Calu3 (cell line): ENCODE data around the gene AHI1. TPM values are rescaled to one million over a fixed set of nuclear protein-coding genes. Genes with fewer than 3 reads are reported as not detected.

Source experiments
- BruUV-seq: library from RNA; stranded (reverse); fragments of 400-500 nt; replicated peaks from 2 replicates; lab custom pipeline; 2021; lab: Mats Ljungman, UMichigan
- CTCF ChIA-PET: fragments of 300-600 bp; sonication (Branson Sonifier 250); formaldehyde crosslinking; loops from one replicate; lab custom pipeline; 2022; ENCODE audit warnings: antibody characterized with exemption; lab: Charles Lee
- DNase-seq: peaks from one replicate; pipeline ENCODE4 v3.0.0; 2022
- H3K27ac Mint-ChIP-seq: one replicate; pipeline ENCODE4 v1.8.0; 2022; ENCODE audit warnings: mixed read lengths; ENCODE audit not compliant: unreplicated experiment
- H3K27me3 Mint-ChIP-seq: one replicate; pipeline ENCODE4 v1.8.0; 2022; ENCODE audit warnings: mixed read lengths; ENCODE audit not compliant: unreplicated experiment
- H3K36me3 Mint-ChIP-seq: one replicate; pipeline ENCODE4 v1.8.0; 2022; ENCODE audit warnings: mild to moderate bottlenecking, moderate library complexity, mixed read lengths; ENCODE audit not compliant: insufficient read depth, unreplicated experiment
- H3K4me1 Mint-ChIP-seq: one replicate; pipeline ENCODE4 v1.8.0; 2022; ENCODE audit warnings: mild to moderate bottlenecking, low read depth, mixed read lengths; ENCODE audit not compliant: unreplicated experiment
- H3K4me3 Mint-ChIP-seq: one replicate; pipeline ENCODE4 v1.8.0; 2022; ENCODE audit warnings: mild to moderate bottlenecking, low read depth, moderate library complexity, mixed read lengths; ENCODE audit not compliant: unreplicated experiment
- H3K9me3 Mint-ChIP-seq: one replicate; pipeline ENCODE4 v1.8.0; 2022; ENCODE audit warnings: low read depth, mixed read lengths; ENCODE audit not compliant: unreplicated experiment
- CTCF ChIP-seq: fragments of 200-600 bp; IDR thresholded peaks from one replicate; pipeline ENCODE4 v1.8.0; 2022; ENCODE audit warnings: antibody characterized with exemption; ENCODE audit not compliant: unreplicated experiment
- intact Hi-C: fragments of 100-400 bp; cut with micrococcal nuclease; formaldehyde crosslinking; loops from one replicate; pipeline ENCODE4 v1.10.0; 2022; ENCODE audit not compliant: unreplicated experiment
- total RNA-seq: library from RNA; stranded (reverse); gene quantifications from 2 replicates; pipeline ENCODE4 v1.2.3, GENCODE V29; 2022

The AHI1 gene
- total RNA-seq, 1 experiment from 2014 or later, result 18.0 TPM

- DNase-seq, result no peak
- no peak overlapping the region for H3K27ac Mint-ChIP-seq
- no peak overlapping the region for H3K4me3 Mint-ChIP-seq
- no peaks in the 10 kb centered on the region for H3K4me1 Mint-ChIP-seq
- no peaks in the 10 kb centered on the region for H3K36me3 Mint-ChIP-seq
- no peaks in the 10 kb centered on the region for H3K9me3 Mint-ChIP-seq
- BruUV-seq, result no TSS peak
- intact Hi-C loops, result no loop called here
- H3K27me3 Mint-ChIP-seq, result no peaks in the 10 kb centered on the region
- TF ChIP-seq CTCF, result no peak
- CTCF ChIA-PET, result no interaction called here
Observed at GRCh38 chr6:135299256-135299655, 198.3 kb downstream of the AHI1 start.

- CTCF ChIA-PET, result no interaction called here
- Mint-ChIP-seq H3K27me3 (no peaks in the 10 kb centered on the region), H3K4me1 (no peaks in the 10 kb centered on the region), H3K4me3 (no peak overlapping the region), H3K36me3 (no peaks in the 10 kb centered on the region), H3K9me3 (no peaks in the 10 kb centered on the region), H3K27ac (no peak overlapping the region)
- TF ChIP-seq CTCF, result no peak
- no TSS peak for BruUV-seq
- DNase-seq, result no peak
- intact Hi-C loops, result no loop called here
Observed at GRCh38 chr6:135298455-135298854, 199.1 kb downstream of the AHI1 start.

- no peak overlapping the region for H3K4me3 Mint-ChIP-seq
Observed at GRCh38 chr6:135296715-135297114, 200.8 kb downstream of the AHI1 start.

GRCh38 chr6:135295085-135295484 is 202.5 kb downstream of the AHI1 start:
- CTCF ChIA-PET, result no interaction called here
- no TSS peak for BruUV-seq
- intact Hi-C loops, result no loop called here
- no peaks in the 10 kb centered on the region for H3K27me3 Mint-ChIP-seq
- H3K4me3 Mint-ChIP-seq, result no peak overlapping the region
- H3K27ac Mint-ChIP-seq, result no peak overlapping the region
- no peak for DNase-seq
- TF ChIP-seq CTCF, result no peak
- H3K4me1 Mint-ChIP-seq, result no peaks in the 10 kb centered on the region
- H3K9me3 Mint-ChIP-seq, result no peaks in the 10 kb centered on the region
- H3K36me3 Mint-ChIP-seq, result no peaks in the 10 kb centered on the region

More at GRCh38 chr6:135296715-135297114, 200.8 kb downstream of the AHI1 start:
- TF ChIP-seq CTCF, result no peak
- Mint-ChIP-seq H3K36me3 (no peaks in the 10 kb centered on the region), H3K4me1 (no peaks in the 10 kb centered on the region), H3K9me3 (no peaks in the 10 kb centered on the region), H3K27ac (no peak overlapping the region), H3K27me3 (no peaks in the 10 kb centered on the region)
- no peak for DNase-seq
- intact Hi-C loops, result no loop called here
- CTCF ChIA-PET, result no interaction called here
- no TSS peak for BruUV-seq
